Measurements from ENCODE around the gene IL1R2.

DNA sequence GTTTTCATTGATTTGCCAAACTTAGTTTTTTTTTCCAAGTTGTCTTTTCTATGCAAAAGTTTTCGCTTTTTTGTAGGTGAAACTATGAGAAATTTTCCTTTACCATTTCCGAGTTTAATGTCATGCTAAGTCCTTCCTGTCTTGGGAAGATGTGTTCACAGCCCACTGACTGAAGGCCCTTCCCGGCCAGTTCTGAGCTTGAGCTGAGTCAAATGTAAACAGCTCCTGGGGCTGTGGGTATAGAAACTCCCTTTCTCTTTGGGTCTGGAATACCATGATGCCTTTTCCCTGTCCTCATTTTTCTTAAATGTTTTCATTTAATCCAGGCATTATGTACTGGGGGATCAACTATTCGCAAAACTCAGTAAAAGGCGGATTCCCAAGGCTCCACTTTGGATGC is 81.0 kb downstream of the IL1R2 start:
- no peak for TF ChIP-seq POLR2A (IDR thresholded peaks at IDR 0.05)
- TF ChIP-seq CTCF (IDR thresholded peaks at IDR 0.05) = no peak
